HG02840 (cell line): ENCODE measurements around the gene CD1D.
"Not testable (repeated sequence)": the region's sequence is repeated elsewhere in the genome, so short reads cannot be mapped to it uniquely, and the experiment has no call there.

Experiments
- ATAC-seq: cut with Tn5 transposase; IDR thresholded peaks from one replicate; pipeline ENCODE4 v1.9.1; 2021; ENCODE audit warnings: mild to moderate bottlenecking, moderate library complexity, moderate number of reproducible peaks; ENCODE audit not compliant: unreplicated experiment, low FRiP score

The CD1D gene

GRCh38 chr1:158175915-158176314 lies 4.8 kb upstream of the CD1D start:
- ATAC-seq = not testable (repeated sequence)

GRCh38 chr1:158176399-158176798 lies 4.3 kb upstream of the CD1D start:
- no peak for ATAC-seq

- ATAC-seq = not testable (repeated sequence)
Observed at GRCh38 chr1:158176849-158177699, 3.6 kb upstream of the CD1D start.

- no peak for ATAC-seq
Observed at GRCh38 chr1:158177700-158178450, 2.8 kb upstream of the CD1D start.

GRCh38 chr1:158179301-158180041 lies 1.2 kb upstream of the CD1D start:
- ATAC-seq = peak; percentile 87

GRCh38 chr1:158181577-158181922 lies 855 bp downstream of the CD1D start:
- ATAC-seq = no peak

GRCh38 chr1:158185770-158186169 lies 5.1 kb downstream of the CD1D start:
- ATAC-seq = no peak

- no peak for ATAC-seq
Observed at GRCh38 chr1:158186180-158186579, 5.5 kb downstream of the CD1D start.

- ATAC-seq = no peak
Observed at GRCh38 chr1:158188611-158189010, 7.9 kb downstream of the CD1D start.

- no peak for ATAC-seq
Observed at GRCh38 chr1:158189624-158190023, 8.9 kb downstream of the CD1D start.

GRCh38 chr1:158191299-158191698 lies 10.6 kb downstream of the CD1D start:
- no peak for ATAC-seq

- no peak for ATAC-seq
Observed at GRCh38 chr1:158196461-158196860, 15.8 kb downstream of the CD1D start.

- no peak for ATAC-seq
Observed at GRCh38 chr1:158199849-158200248, 19.2 kb downstream of the CD1D start.

- ATAC-seq = no peak
Observed at GRCh38 chr1:158200527-158200926, 19.8 kb downstream of the CD1D start.

- ATAC-seq = no peak
Observed at GRCh38 chr1:158203693-158204457, 23.2 kb downstream of the CD1D start.

- no peak for ATAC-seq
Observed at GRCh38 chr1:158204458-158204827, 23.7 kb downstream of the CD1D start.

- ATAC-seq = no peak
Observed at GRCh38 chr1:158208586-158209116, 28.0 kb downstream of the CD1D start.

GRCh38 chr1:158212320-158212719 lies 31.6 kb downstream of the CD1D start:
- ATAC-seq = no peak

- ATAC-seq = not testable (repeated sequence)
Observed at GRCh38 chr1:158223445-158223844, 42.8 kb downstream of the CD1D start.
